BLaER1 treated with 17β-estradiol and CSF1 and Interleukin-3, amounts not matched to agents 10 nM and 100 nM (cell line): ENCODE measurements around the gene VPS18.

Source experiments
- H3K27ac ChIP-seq, 11 experiments: shearing (Covaris generic); formaldehyde crosslinking; 2 replicates each; pipeline ENCODE4 v1.8.1; 2022
- H3K27me3 ChIP-seq, 11 experiments: shearing (Covaris generic); formaldehyde crosslinking; 2 replicates each; pipeline ENCODE4 v1.8.1; 2022
- H3K36me3 ChIP-seq, 11 experiments: shearing (Covaris generic); formaldehyde crosslinking; 2 replicates each; pipeline ENCODE4 v1.8.1; 2022
- H3K4me1 ChIP-seq, 10 experiments: shearing (Covaris generic); formaldehyde crosslinking; 2 replicates each; pipeline ENCODE4 v1.8.1; 2022
- H3K4me2 ChIP-seq, 11 experiments: shearing (Covaris generic); formaldehyde crosslinking; 2 replicates each; pipeline ENCODE4 v1.8.1; 2022
- H3K4me3 ChIP-seq, 10 experiments: shearing (Covaris generic); formaldehyde crosslinking; 2 replicates each; pipeline ENCODE4 v1.8.1; 2022
- H3K9ac ChIP-seq, 11 experiments: shearing (Covaris generic); formaldehyde crosslinking; 2 replicates each; pipeline ENCODE4 v1.8.1; 2022
- H3K9me3 ChIP-seq, 11 experiments: shearing (Covaris generic); formaldehyde crosslinking; replicated peaks in 1 of 11; 2 replicates each; pipeline ENCODE4 v1.8.1; 2022
- H4K20me1 ChIP-seq, 11 experiments: shearing (Covaris generic); formaldehyde crosslinking; 2 replicates each; pipeline ENCODE4 v1.8.1; 2022
- Cebpa-rat ChIP-seq, 11 experiments: shearing (Covaris generic); IDR thresholded peaks; 2 replicates each; pipeline ENCODE4 v1.8.1; 2022

VPS18 gene

GRCh38 chr15:40875991-40876730 lies 18.1 kb upstream of the VPS18 start:
- no peak overlapping the region; a peak in 1 of 22 replicates for H3K27ac ChIP-seq
- H3K36me3 ChIP-seq, result no peaks in the 10 kb centered on the region
- no peak for TF ChIP-seq Cebpa-rat (IDR thresholded peaks at IDR 0.05)
- H3K27me3 ChIP-seq, result 0 out of 22 replicates have a peak, but pooled peaks cover 0 to 4% (median 0%) of the 10 kb centered on the region in 11 experiments
- peak overlapping the region in 10 of 11 experiments; percentile 16 to 78 (median 60); a peak in 19 of 22 replicates for H3K4me2 ChIP-seq
- H3K4me3 ChIP-seq, result no peak overlapping the region
- H4K20me1 ChIP-seq, result peaks cover 0 to 10% (median 0%) of the 10 kb centered on the region in 11 experiments; a peak in 1 of 22 replicates
- peak overlapping the region in 1 of 11 experiments; percentile 8; a peak in 1 of 22 replicates for H3K9ac ChIP-seq
- peaks cover 15 to 51% (median 44%) of the 10 kb centered on the region in 10 experiments for H3K4me1 ChIP-seq
- no peaks in the 10 kb centered on the region for H3K9me3 ChIP-seq

DNA sequence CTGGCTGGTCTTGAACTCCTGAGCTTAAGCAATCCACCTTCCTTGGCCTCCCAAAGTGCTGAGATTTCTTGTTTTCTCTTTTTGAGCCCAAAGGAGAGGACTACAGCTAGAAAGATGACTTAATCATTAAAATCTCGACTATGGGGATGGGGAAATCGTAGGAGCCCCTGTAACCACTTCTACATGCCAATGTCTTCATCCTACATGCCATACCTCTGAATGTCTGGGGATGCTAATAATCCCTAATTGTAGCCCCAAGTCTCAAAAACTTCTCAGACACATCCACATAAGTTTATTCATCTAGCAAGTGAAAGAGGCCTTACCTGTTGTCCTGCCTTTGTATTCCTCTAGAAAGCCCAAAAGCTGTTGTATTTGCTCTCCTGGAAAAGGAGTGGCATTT lies 16.6 kb upstream of the VPS18 start:
- no peak overlapping the region for H3K4me3 ChIP-seq

DNA sequence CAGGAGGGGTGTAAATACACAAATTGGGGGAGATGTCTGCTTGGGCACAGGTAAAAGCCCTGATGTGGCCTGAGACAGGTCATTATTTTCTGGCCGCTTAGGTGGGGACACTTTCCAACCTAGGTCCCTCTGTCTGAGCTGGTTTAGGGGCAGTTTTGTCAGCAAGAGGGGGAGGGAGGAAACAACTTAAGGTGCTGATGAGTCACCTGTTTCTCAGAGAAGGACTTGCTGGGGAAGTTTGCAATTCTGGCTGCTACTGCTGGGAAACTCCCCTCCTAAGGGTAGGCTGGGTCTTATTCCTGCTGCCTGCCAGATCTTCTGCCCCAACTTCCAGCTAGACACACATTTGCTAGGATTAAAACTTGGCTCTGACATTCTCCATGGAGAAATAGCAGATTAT lies 15.5 kb upstream of the VPS18 start:
- TF ChIP-seq Cebpa-rat (IDR thresholded peaks at IDR 0.05), result no peak
- no peaks in the 10 kb centered on the region for H4K20me1 ChIP-seq
- no peak overlapping the region for H3K4me2 ChIP-seq
- no peak overlapping the region for H3K9ac ChIP-seq
- H3K27ac ChIP-seq, result no peak overlapping the region
- no peak overlapping the region for H3K4me3 ChIP-seq
- peaks cover 0 to 13% (median 10%) of the 10 kb centered on the region in 11 experiments; a peak in 17 of 22 replicates for H3K9me3 ChIP-seq
- peaks cover 0 to 26% (median 21%) of the 10 kb centered on the region in 10 experiments; a peak in 19 of 20 replicates for H3K4me1 ChIP-seq
- no peaks in the 10 kb centered on the region for H3K36me3 ChIP-seq
- H3K27me3 ChIP-seq, result no peaks in the 10 kb centered on the region

More for the DNA sequence above, 16.6 kb upstream of the VPS18 start:
- Histone ChIP-seq H3K9me3 (peaks cover 0 to 7% (median 4%) of the 10 kb centered on the region in 11 experiments; a peak in 14 of 22 replicates), H3K36me3 (no peaks in the 10 kb centered on the region), H3K4me1 (peaks cover 3 to 35% (median 30%) of the 10 kb centered on the region in 10 experiments; a peak in 19 of 20 replicates), H4K20me1 (peaks cover 0 to 7% (median 0%) of the 10 kb centered on the region in 11 experiments; a peak in 1 of 22 replicates), H3K9ac (no peak overlapping the region), H3K27ac (no peak overlapping the region), H3K27me3 (0 out of 22 replicates have a peak, but pooled peaks cover 0 to 3% (median 0%) of the 10 kb centered on the region in 11 experiments), H3K4me2 (no peak overlapping the region)
- no peak for TF ChIP-seq Cebpa-rat (IDR thresholded peaks at IDR 0.05)

DNA sequence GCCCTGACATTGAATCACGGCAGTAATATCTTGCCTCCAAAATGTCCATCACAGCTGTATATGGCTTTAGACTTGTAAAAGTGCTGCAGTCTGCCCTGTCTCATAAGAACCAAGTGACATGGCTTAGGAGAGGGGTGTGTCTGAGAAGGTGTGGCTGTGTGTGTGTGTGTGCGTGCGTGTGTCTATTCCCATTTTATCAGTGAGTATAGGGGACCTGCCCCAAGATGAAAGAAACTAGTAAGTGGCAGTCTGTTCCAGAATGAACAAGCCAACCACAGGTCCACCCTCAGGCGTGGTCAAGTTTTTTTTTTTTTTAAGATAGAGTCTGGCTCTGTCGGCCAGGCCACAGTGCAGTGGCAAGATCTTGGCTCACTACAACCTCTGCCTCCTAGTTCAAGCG lies 14.6 kb upstream of the VPS18 start:
- H3K4me1 ChIP-seq, result peaks cover 0 to 28% (median 23%) of the 10 kb centered on the region in 10 experiments; a peak in 19 of 20 replicates
- no peak for TF ChIP-seq Cebpa-rat (IDR thresholded peaks at IDR 0.05)

GRCh38 chr15:40881351-40881750 lies 12.9 kb upstream of the VPS18 start:
- TF ChIP-seq Cebpa-rat (IDR thresholded peaks at IDR 0.05), result no peak
- no peak overlapping the region for H3K9ac ChIP-seq
- no peaks in the 10 kb centered on the region for H3K36me3 ChIP-seq
- H3K4me3 ChIP-seq, result no peak overlapping the region
- no peak overlapping the region for H3K4me2 ChIP-seq
- no peaks in the 10 kb centered on the region for H3K27me3 ChIP-seq
- peaks cover 0 to 19% (median 18%) of the 10 kb centered on the region in 10 experiments; a peak in 18 of 20 replicates for H3K4me1 ChIP-seq
- no peaks in the 10 kb centered on the region for H4K20me1 ChIP-seq
- peaks cover 0 to 13% (median 10%) of the 10 kb centered on the region in 11 experiments; a peak in 17 of 22 replicates for H3K9me3 ChIP-seq
- no peak overlapping the region for H3K27ac ChIP-seq

More for the DNA sequence above, 14.6 kb upstream of the VPS18 start:
- Histone ChIP-seq H3K36me3 (no peaks in the 10 kb centered on the region), H4K20me1 (no peaks in the 10 kb centered on the region), H3K9ac (no peak overlapping the region), H3K4me2 (no peak overlapping the region), H3K27ac (no peak overlapping the region), H3K4me3 (no peak overlapping the region), H3K27me3 (no peaks in the 10 kb centered on the region), H3K9me3 (peaks cover 0 to 13% (median 10%) of the 10 kb centered on the region in 11 experiments; a peak in 17 of 22 replicates)

GRCh38 chr15:40886586-40886985 lies 7.7 kb upstream of the VPS18 start:
- H3K9ac ChIP-seq, result no peak overlapping the region
- H3K36me3 ChIP-seq, result no peaks in the 10 kb centered on the region
- peaks cover 2 to 19% (median 18%) of the 10 kb centered on the region in 10 experiments; a peak in 18 of 20 replicates for H3K4me1 ChIP-seq
- H3K4me3 ChIP-seq, result no peak overlapping the region
- TF ChIP-seq Cebpa-rat (IDR thresholded peaks at IDR 0.05), result no peak
- peaks cover 0 to 13% (median 10%) of the 10 kb centered on the region in 11 experiments; a peak in 17 of 22 replicates for H3K9me3 ChIP-seq
- H3K4me2 ChIP-seq, result no peak overlapping the region
- no peak overlapping the region for H3K27ac ChIP-seq
- H4K20me1 ChIP-seq, result no peaks in the 10 kb centered on the region
- no peaks in the 10 kb centered on the region for H3K27me3 ChIP-seq

GRCh38 chr15:40889112-40889511 lies 5.1 kb upstream of the VPS18 start:
- Histone ChIP-seq H3K27ac (no peak overlapping the region), H3K36me3 (no peaks in the 10 kb centered on the region), H3K4me2 (no peak overlapping the region), H3K4me1 (peaks cover 18 to 40% (median 37%) of the 10 kb centered on the region in 10 experiments), H3K4me3 (no peak overlapping the region), H3K9me3 (no peaks in the 10 kb centered on the region), H3K27me3 (no peaks in the 10 kb centered on the region), H3K9ac (no peak overlapping the region), H4K20me1 (no peaks in the 10 kb centered on the region)
- no peak for TF ChIP-seq Cebpa-rat (IDR thresholded peaks at IDR 0.05)

- no peak for TF ChIP-seq Cebpa-rat (IDR thresholded peaks at IDR 0.05)
- H3K9me3 ChIP-seq, result no peaks in the 10 kb centered on the region
- no peak overlapping the region for H3K9ac ChIP-seq
- H3K36me3 ChIP-seq, result peaks cover 4 to 8% (median 5%) of the 10 kb centered on the region in 11 experiments; a peak in 21 of 22 replicates
- no peak overlapping the region for H3K4me3 ChIP-seq
- H3K4me2 ChIP-seq, result peak overlapping the region in 4 of 11 experiments; percentile 7 to 19 (median 11); a peak in 3 of 22 replicates
- H4K20me1 ChIP-seq, result peaks cover 0 to 13% (median 10%) of the 10 kb centered on the region in 11 experiments; a peak in 14 of 22 replicates
- H3K27me3 ChIP-seq, result no peaks in the 10 kb centered on the region
- peaks cover 28 to 38% (median 35%) of the 10 kb centered on the region in 10 experiments for H3K4me1 ChIP-seq
- no peak overlapping the region; a peak in 1 of 22 replicates for H3K27ac ChIP-seq
These were observed 3.1 kb upstream of the VPS18 start for GRCh38 chr15:40891138-40891537.

DNA sequence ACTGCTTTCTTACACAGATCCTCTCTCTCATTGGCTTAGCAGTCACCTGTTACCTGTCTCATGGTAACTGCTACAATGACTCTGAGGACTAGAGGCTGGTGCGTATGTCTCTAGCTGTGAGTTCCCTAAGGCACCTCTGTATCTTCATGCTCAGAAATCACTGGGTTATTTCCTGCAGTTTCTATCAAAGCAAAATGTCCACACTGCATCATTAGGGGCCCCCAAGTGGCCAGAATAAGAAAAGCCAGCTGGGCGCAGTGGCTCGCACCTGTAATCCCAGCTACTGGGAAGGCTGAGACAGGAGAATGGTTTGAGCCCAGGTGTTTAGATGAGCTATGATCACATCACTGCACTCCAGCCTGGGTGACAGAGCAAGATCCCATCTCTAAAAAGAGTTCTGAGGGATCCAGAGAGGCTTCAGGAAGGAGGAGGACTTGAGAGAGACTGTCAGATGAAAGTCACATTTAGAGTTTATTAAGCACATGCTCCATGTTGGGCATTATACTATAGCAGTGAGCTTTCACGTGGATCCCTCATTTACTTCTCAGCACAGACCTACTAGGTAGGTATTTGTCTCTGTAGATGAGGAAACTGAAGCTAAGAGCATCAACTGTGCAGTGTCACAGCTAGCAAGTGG lies 2.3 kb upstream of the VPS18 start:
- no peaks in the 10 kb centered on the region for H3K9me3 ChIP-seq
- peaks cover 0 to 21% (median 11%) of the 10 kb centered on the region in 11 experiments; a peak in 14 of 22 replicates for H4K20me1 ChIP-seq
- H3K4me1 ChIP-seq, result peaks cover 35 to 45% (median 42%) of the 10 kb centered on the region in 10 experiments
- H3K36me3 ChIP-seq, result peaks cover 12 to 16% (median 13%) of the 10 kb centered on the region in 11 experiments; a peak in 21 of 22 replicates
- TF ChIP-seq Cebpa-rat (IDR thresholded peaks at IDR 0.05), result no peak
- no peak overlapping the region for H3K9ac ChIP-seq
- no peak overlapping the region for H3K4me3 ChIP-seq
- H3K4me2 ChIP-seq, result peak overlapping the region in 8 of 11 experiments; percentile 7 to 99 (median 38); a peak in 9 of 22 replicates
- H3K27ac ChIP-seq, result peak overlapping the region in 2 of 11 experiments; percentile 62 to 89; a peak in 3 of 22 replicates
- no peaks in the 10 kb centered on the region for H3K27me3 ChIP-seq
